ENCODE measurements around the gene DIABLO.
"Not testable (repeated sequence)": the region's sequence is repeated elsewhere in the genome, so short reads cannot be mapped to it uniquely, and the experiment has no call there.

DIABLO gene

DNA sequence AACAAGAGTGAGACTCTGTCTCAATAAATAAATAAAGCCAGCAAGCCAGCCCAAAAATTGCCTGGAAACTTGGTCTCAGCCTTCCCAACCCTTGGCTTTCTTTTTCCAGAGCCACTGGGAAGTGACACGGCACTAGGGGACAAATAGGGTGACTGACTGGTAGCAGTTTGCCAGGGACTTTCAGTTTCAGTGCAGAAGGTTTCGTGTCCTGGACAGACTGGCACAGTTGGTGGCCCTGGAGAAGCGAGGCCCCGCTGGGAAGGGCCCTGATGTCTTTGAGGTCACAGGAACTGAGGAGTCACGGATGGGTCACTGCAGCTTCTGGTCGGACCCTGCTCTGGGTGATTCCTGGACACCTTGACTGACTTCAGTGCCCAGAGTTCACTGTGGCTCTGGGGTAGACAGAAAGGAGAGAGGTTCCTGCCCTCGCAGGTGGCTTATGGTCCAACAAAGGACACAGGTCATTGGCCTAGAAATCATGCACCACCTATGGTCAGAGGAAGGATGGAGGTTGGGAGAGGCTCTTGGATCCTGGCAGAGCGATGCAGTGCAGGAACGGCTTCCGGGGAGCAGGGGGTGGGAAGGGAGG is 40.3 kb downstream of the DIABLO start:
- no peak overlapping the region for H3K4me3 ChIP-seq (ENCODE audit: low read depth, low read length)
- TF ChIP-seq CTCF (IDR thresholded peaks at IDR 0.05; ENCODE audit: low read depth, low read length, missing control alignments) = no peak
- no peak for DNase-seq (ENCODE audit: low read depth)

DNA sequence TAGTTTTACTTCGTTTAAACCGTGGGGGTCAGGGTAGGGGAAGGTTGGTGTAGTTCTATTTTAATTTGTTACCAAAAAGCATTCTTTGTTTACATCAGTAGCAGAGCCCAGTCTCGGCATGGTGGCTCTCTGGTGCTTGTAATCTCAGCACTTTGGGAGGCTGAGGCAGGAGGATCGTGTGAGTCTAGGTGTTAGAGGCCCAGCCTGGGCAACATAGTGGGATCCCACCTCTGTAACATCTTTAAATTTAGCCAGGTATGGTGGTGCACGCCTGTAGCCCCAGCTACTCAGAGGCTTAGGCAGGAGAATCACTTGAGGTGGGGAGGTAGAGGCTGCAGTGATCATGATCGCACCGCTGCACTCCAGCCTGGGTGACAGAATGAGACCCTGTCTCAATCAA is 40.8 kb downstream of the DIABLO start:
- no peak overlapping the region for H3K4me3 ChIP-seq (ENCODE audit: low read depth, low read length)
- no peak for TF ChIP-seq CTCF (IDR thresholded peaks at IDR 0.05; ENCODE audit: low read depth, low read length, missing control alignments)
- DNase-seq (ENCODE audit: low read depth) = no peak

DNA sequence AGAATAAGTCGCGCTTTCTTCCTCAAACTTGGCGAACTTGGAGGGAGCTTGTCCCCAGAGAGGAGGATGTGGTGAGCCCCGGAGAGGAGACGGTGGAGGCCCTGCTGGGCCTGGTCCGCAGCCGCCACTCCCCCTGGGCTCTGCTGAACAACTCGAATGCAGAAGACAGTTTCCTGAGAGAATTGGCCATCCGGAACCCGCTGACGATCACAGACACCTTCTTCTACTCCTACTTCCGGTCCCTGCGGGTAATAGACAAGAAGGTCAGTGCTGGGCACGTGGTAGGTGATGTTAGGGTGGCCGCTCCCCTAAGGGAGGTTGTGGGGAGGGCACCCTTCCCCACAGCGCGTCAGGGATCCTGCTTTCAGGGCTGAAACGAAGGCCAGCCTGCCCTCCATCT is 41.3 kb downstream of the DIABLO start:
- no peak for TF ChIP-seq CTCF (IDR thresholded peaks at IDR 0.05; ENCODE audit: low read depth, low read length, missing control alignments)

GRCh38 chr12:122183588-122183940 is 42.3 kb downstream of the DIABLO start:
- TF ChIP-seq CTCF (IDR thresholded peaks at IDR 0.05; ENCODE audit: low read depth, low read length, missing control alignments) = no peak
- no peak overlapping the region for H3K4me3 ChIP-seq (ENCODE audit: low read depth, low read length)
- no peak for DNase-seq (ENCODE audit: low read depth)

More for the DNA sequence above, 41.3 kb downstream of the DIABLO start:
- H3K4me3 ChIP-seq (ENCODE audit: low read depth, low read length) = no peak overlapping the region
- no peak for DNase-seq (ENCODE audit: low read depth)

DNA sequence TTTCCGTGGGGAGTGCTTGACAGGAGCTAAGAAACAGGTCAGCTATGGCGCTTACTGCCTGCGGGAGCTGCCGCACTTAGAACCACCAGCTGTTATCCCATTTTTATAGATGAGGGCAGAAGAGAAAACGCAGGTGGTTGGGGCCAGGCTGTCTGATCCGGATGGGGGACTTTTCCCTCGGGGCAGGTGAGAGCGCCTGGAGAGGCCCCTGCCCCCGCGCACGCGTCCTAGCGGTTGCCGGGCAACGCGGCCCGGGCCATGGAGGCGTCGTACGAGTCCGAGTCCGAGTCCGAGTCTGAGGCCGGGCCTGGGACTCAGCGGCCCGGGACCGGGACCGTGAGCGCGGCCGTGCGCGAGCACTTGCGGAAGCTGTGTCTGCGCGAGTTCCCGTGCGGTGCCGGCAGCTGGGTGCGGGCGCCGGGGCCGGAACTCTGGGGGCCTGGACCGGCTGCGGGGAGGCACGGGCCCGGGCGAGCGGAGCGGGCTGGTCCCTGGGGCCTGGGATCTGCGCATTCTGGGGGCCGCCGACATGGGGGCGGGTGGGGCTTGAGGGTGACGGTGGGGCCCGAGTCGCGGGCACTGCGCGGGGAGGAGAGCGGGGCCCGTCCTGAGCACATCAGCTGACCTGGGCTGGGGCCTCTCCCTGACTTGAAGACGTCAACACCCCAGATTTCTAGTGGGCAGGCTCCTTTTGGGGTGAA is 42.8 kb downstream of the DIABLO start, which contains the start of gene LRRC43:
LRRC43 (plus strand) TSS at position 237 of the 701 bp plus-strand sequence; CDS start at position 259, 22 bp downstream.
- no peak for TF ChIP-seq CTCF (IDR thresholded peaks at IDR 0.05; ENCODE audit: low read depth, low read length, missing control alignments)
- no peak for DNase-seq (ENCODE audit: low read depth)
- peak within 1 kb of the TSS; percentile 50 for H3K4me3 ChIP-seq (ENCODE audit: low read depth, low read length)

DNA sequence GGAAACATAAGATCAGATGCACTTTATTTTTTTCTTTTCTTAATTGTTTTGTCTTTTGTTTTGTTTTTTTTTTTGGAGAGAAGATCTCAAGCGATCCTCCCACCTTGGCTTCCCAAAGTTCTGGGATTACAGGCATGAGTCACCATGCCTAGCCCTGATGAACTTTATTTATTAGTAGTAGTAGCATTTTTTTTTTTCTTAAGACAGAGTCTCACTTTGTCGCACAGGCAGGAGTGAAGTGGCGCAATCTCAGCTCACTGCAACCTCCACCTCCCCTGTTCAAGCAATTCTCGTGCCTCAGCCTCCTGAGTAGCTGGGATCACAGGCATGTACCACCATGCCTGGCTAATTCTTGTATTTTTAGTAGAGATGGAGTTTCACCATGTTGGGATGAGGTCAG is 49.4 kb downstream of the DIABLO start:
- not testable (repeated sequence) for DNase-seq (ENCODE audit: low read depth)

GRCh38 chr12:122174155-122174845 is 51.6 kb downstream of the DIABLO start, which contains the start of gene IL31:
Gene IL31, minus strand, starts transcription at chr12:122174221. Its CDS starts 49 bp downstream, at chr12:122174172.
- no peak for DNase-seq (ENCODE audit: low read depth)
- no peak for TF ChIP-seq CTCF (IDR thresholded peaks at IDR 0.05; ENCODE audit: low read depth, low read length, missing control alignments)
- no peak within 1 kb of the TSS for H3K4me3 ChIP-seq (ENCODE audit: low read depth, low read length)

More for the DNA sequence above, 49.4 kb downstream of the DIABLO start:
- not testable (repeated sequence) for H3K4me3 ChIP-seq (ENCODE audit: low read depth, low read length)
